Measurements from ENCODE around the gene EIF2AK3. TPM values are rescaled to one million over a fixed set of nuclear protein-coding genes. Genes with fewer than 3 reads are reported as not detected.
"Not testable (repeated sequence)": the region's sequence is repeated elsewhere in the genome, so short reads cannot be mapped to it uniquely, and the experiment has no call there.

Gene EIF2AK3
- polyA plus RNA-seq (ENCODE audit: insufficient read length in 10 of 10): 10 to 100 TPM; 16.7 to 25.4 (median 18.8) TPM
- long read RNA-seq, donor 1: 0 reads
- long read RNA-seq, donor 2, full-length matches to known transcripts: 1 of 1 reads
- long read RNA-seq, donor 2, partial matches to known transcripts: 0 of 1 reads
- long read RNA-seq, donor 2, other reads (novel, unspliced or antisense): 0 of 1 reads
- long read RNA-seq, donor 3: 0 reads
- long read RNA-seq, donor 4: 0 reads
- long read RNA-seq, donor 5: 0 reads
- long read RNA-seq, donor 6: 0 reads
- long read RNA-seq, donor 7, full-length matches to known transcripts: 2 of 2 reads
- long read RNA-seq, donor 7, partial matches to known transcripts: 0 of 2 reads
- long read RNA-seq, donor 7, other reads (novel, unspliced or antisense): 0 of 2 reads
- long read RNA-seq, donor 8, full-length matches to known transcripts: 1 of 1 reads
- long read RNA-seq, donor 8, partial matches to known transcripts: 0 of 1 reads
- long read RNA-seq, donor 8, other reads (novel, unspliced or antisense): 0 of 1 reads
- long read RNA-seq, donor 9: 0 reads

- peak; percentile 100 for DNase-seq
Observed at GRCh38 chr2:88627055-88627855, at the start of gene EIF2AK3. Gene EIF2AK3, minus strand, starts transcription at chr2:88627464. Its CDS starts 190 bp downstream, at chr2:88627274.

GRCh38 chr2:88673363-88673762 is 46.1 kb upstream of the EIF2AK3 start:
- DNase-seq: no peak

GRCh38 chr2:88671786-88672427 is 44.6 kb upstream of the EIF2AK3 start:
- DNase-seq: peak in 2 of 3 donors; percentile 30 to 57

GRCh38 chr2:88669482-88670214 is 42.4 kb upstream of the EIF2AK3 start:
- DNase-seq: peak in 2 of 3 donors; percentile 12 to 30

- DNase-seq: no peak
Observed at GRCh38 chr2:88668862-88669261, 41.6 kb upstream of the EIF2AK3 start.

GRCh38 chr2:88667219-88667618 is 40.0 kb upstream of the EIF2AK3 start:
- DNase-seq: no peak

GRCh38 chr2:88666576-88666975 is 39.3 kb upstream of the EIF2AK3 start:
- DNase-seq: no peak

GRCh38 chr2:88660622-88661021 is 33.4 kb upstream of the EIF2AK3 start:
- no peak for DNase-seq

GRCh38 chr2:88659538-88659915 is 32.3 kb upstream of the EIF2AK3 start:
- peak; percentile 54 to 71 (median 69) for DNase-seq

GRCh38 chr2:88658881-88659537 is 31.7 kb upstream of the EIF2AK3 start:
- DNase-seq: no peak

- no peak for DNase-seq
Observed at GRCh38 chr2:88658326-88658725, 31.1 kb upstream of the EIF2AK3 start.

- DNase-seq: no peak
Observed at GRCh38 chr2:88657131-88657530, 29.9 kb upstream of the EIF2AK3 start.

- no peak for DNase-seq
Observed at GRCh38 chr2:88656690-88657089, 29.4 kb upstream of the EIF2AK3 start.

- DNase-seq: no peak
Observed at GRCh38 chr2:88654714-88655113, 27.4 kb upstream of the EIF2AK3 start.

GRCh38 chr2:88651646-88652045 is 24.4 kb upstream of the EIF2AK3 start:
- no peak for DNase-seq

GRCh38 chr2:88645291-88645882 is 18.1 kb upstream of the EIF2AK3 start:
- not testable (repeated sequence) for DNase-seq

GRCh38 chr2:88642278-88642677 is 15.0 kb upstream of the EIF2AK3 start:
- no peak for DNase-seq

GRCh38 chr2:88641330-88641729 is 14.1 kb upstream of the EIF2AK3 start:
- DNase-seq: no peak

- DNase-seq: no peak
Observed at GRCh38 chr2:88639865-88640264, 12.6 kb upstream of the EIF2AK3 start.

GRCh38 chr2:88638743-88639142 is 11.5 kb upstream of the EIF2AK3 start:
- no peak for DNase-seq

All from muscle of back (tissue), 13 donors.